Panc1 (cell line): ENCODE data around the gene SLC26A3. TPM values are rescaled to one million over a fixed set of nuclear protein-coding genes. Genes with fewer than 3 reads are reported as not detected.

ENCODE experiments used
- ATAC-seq: fragments of 200-7000 bp; cut with Tn5 transposase; 2 replicates; pipeline ENCODE4 v1.9.1; 2020; ENCODE audit warnings: mild to moderate bottlenecking, moderate library complexity
- BruUV-seq: library from RNA; stranded (reverse); fragments of 400-500 nt; replicated peaks from 2 replicates; lab custom pipeline; 2021; lab: Mats Ljungman, UMichigan
- CTCF ChIA-PET: fragments of 300-600 bp; sonication (Branson Sonifier 250); formaldehyde crosslinking; loops from one replicate; lab custom pipeline; 2022; ENCODE audit warnings: antibody characterized with exemption; lab: Charles Lee
- POLR2A ChIA-PET: fragments of 300-600 bp; sonication (Branson Sonifier 250); formaldehyde crosslinking; loops from one replicate; lab custom pipeline; 2022; ENCODE audit warnings: antibody characterized with exemption; lab: Charles Lee
- DNase-seq: peaks from one replicate; pipeline ENCODE4 v3.0.0-alpha.2; 2010; ENCODE audit warnings: low read depth, low spot score
- H3K27ac ChIP-seq: 2 replicates; pipeline ENCODE4 v1.5.1; 2011; ENCODE audit warnings: mild to moderate bottlenecking, low read length, inconsistent platforms
- H3K27me3 ChIP-seq: fragments of 200-500 bp; sonication (Bioruptor generic); 2 replicates; pipeline ENCODE4 v1.6.0; 2014; ENCODE audit warnings: low read length, inconsistent platforms; ENCODE audit not compliant: control insufficient read depth, insufficient read depth
- H3K36me3 ChIP-seq: fragments of 200-500 bp; sonication (Bioruptor generic); 2 replicates; pipeline ENCODE4 v1.5.1; 2014; ENCODE audit warnings: inconsistent platforms, mild to moderate bottlenecking, low read length, moderate library complexity; ENCODE audit not compliant: control insufficient read depth, insufficient read depth
- H3K4me1 ChIP-seq: 2 replicates; pipeline ENCODE4 v1.5.1; 2011; ENCODE audit warnings: inconsistent platforms, mild to moderate bottlenecking, low read length, moderate library complexity; ENCODE audit not compliant: control insufficient read depth, insufficient read depth
- H3K4me3 ChIP-seq, 2 experiments: 2 replicates each; pipeline ENCODE4 v1.5.1; 2011 to 2012; ENCODE audit warnings: low read depth in 2 of 2, low read length in 2 of 2, mild to moderate bottlenecking in 2 of 2, inconsistent platforms in 1 of 2, moderate library complexity in 1 of 2
- H3K9me3 ChIP-seq: fragments of 200-500 bp; sonication (Bioruptor generic); 2 replicates; pipeline ENCODE4 v1.5.1; 2014; ENCODE audit warnings: low read depth, mild to moderate bottlenecking, inconsistent platforms, low read length, moderate library complexity; ENCODE audit not compliant: control insufficient read depth, insufficient read depth
- POLR2AphosphoS5 ChIP-seq: IDR thresholded peaks from 2 replicates; pipeline ENCODE4 v1.6.1; 2012; ENCODE audit warnings: mild to moderate bottlenecking, low read depth, low read length, moderate library complexity
- REST ChIP-seq, 2 experiments: IDR thresholded peaks; 2 replicates each; pipeline ENCODE4 v1.6.1; 2011 to 2012; ENCODE audit warnings: low read depth in 2 of 2, control low read depth in 1 of 2, low read length in 1 of 2, mild to moderate bottlenecking in 1 of 2, moderate library complexity in 1 of 2; ENCODE audit not compliant: insufficient read depth in 1 of 2
- SIN3A ChIP-seq: IDR thresholded peaks from 2 replicates; pipeline ENCODE4 v1.6.1; 2012; ENCODE audit warnings: low read depth, mild to moderate bottlenecking, low read length, moderate library complexity, borderline replicate concordance; ENCODE audit not compliant: insufficient read depth
- TCF7L2 ChIP-seq: IDR thresholded peaks from 2 replicates; pipeline ENCODE4 v1.6.1; 2011; ENCODE audit warnings: mild to moderate bottlenecking, low read depth, low read length, inconsistent platforms
- in situ Hi-C: cut with HindIII; loops from 2 replicates; pipeline ENCODE4 v1.10.0; 2016; ENCODE audit warnings: low sequenced_read_pairs, low pct_unique_long_range_greater_than_20kb
- intact Hi-C: fragments of 100-400 bp; cut with micrococcal nuclease; formaldehyde crosslinking; loops from one replicate; pipeline ENCODE4 v1.10.0; 2022; ENCODE audit not compliant: unreplicated experiment
- total RNA-seq: library from RNA; stranded (reverse); gene quantifications from one replicate; pipeline ENCODE4 v1.2.1, GENCODE V29; 2021; ENCODE audit not compliant: unreplicated experiment
- TF ChIP-seq, protein P1 (sequence below): fragments of 450-650 bp; IDR thresholded peaks from 2 replicates; pipeline ENCODE4 v1.5.1; 2017; ENCODE audit warnings: mild to moderate bottlenecking

The SLC26A3 gene
- total RNA-seq, 1 experiment from 2014 or later = 0.36 TPM

GRCh38 chr7:107778283-107778682, 24.7 kb downstream of the SLC26A3 start:
- Histone ChIP-seq H3K4me1 (no peaks in the 10 kb centered on the region), H3K9me3 (no peaks in the 10 kb centered on the region), H3K36me3 (no peaks in the 10 kb centered on the region), H3K27ac (no peak overlapping the region), H3K4me3 (no peak overlapping the region), H3K27me3 (peaks cover 2% of the 10 kb centered on the region)
- no peak for DNase-seq
- TF ChIP-seq POLR2AphosphoS5 (no peak), SIN3A (no peak), REST (IDR thresholded peaks at IDR 0.05; ENCODE audit: insufficient read depth in 1 of 2, low read depth in 2 of 2, low read length in 1 of 2) (no peak), TCF7L2 (no peak)
- TF ChIP-seq, protein P1, sequence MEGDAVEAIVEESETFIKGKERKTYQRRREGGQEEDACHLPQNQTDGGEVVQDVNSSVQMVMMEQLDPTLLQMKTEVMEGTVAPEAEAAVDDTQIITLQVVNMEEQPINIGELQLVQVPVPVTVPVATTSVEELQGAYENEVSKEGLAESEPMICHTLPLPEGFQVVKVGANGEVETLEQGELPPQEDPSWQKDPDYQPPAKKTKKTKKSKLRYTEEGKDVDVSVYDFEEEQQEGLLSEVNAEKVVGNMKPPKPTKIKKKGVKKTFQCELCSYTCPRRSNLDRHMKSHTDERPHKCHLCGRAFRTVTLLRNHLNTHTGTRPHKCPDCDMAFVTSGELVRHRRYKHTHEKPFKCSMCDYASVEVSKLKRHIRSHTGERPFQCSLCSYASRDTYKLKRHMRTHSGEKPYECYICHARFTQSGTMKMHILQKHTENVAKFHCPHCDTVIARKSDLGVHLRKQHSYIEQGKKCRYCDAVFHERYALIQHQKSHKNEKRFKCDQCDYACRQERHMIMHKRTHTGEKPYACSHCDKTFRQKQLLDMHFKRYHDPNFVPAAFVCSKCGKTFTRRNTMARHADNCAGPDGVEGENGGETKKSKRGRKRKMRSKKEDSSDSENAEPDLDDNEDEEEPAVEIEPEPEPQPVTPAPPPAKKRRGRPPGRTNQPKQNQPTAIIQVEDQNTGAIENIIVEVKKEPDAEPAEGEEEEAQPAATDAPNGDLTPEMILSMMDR = no peak
- no TSS peak for BruUV-seq
- ChIA-PET CTCF (interaction anchor here (0.5 kb wide), 1 partner anchor 368 kb away, joined by 6 read pairs; no protein-coding TSS in a partner anchor), POLR2A (no interaction called here)
- no peak for ATAC-seq
- in situ Hi-C loops (no loop called here), intact Hi-C loops (no loop called here)

DNA sequence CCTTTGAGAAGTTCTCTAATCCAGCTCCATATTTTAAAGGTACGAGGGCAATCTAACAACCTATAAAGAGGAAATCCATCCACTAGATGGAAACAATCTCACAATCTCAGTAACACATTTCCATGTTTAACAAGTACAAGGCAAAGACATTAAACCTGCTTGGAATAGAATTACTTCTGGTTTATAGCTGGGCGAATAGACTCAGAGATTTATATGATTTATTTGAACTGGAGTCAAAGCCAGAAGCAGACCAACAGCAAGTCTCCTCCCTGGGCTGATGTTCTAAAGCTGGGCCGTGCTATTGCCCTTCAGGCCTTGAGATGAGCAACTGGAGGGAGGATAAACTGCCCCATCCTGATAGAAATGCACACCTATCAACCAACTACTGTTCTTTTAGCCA, 25.3 kb downstream of the SLC26A3 start:
- intact Hi-C loops = no loop called here
- no peak overlapping the region for H3K4me3 ChIP-seq
- TF ChIP-seq, protein P1 = no peak
- TF ChIP-seq POLR2AphosphoS5 (no peak), REST (IDR thresholded peaks at IDR 0.05; ENCODE audit: insufficient read depth in 1 of 2, low read depth in 2 of 2, low read length in 1 of 2) (no peak), TCF7L2 (no peak), SIN3A (no peak)
- H3K36me3 ChIP-seq = no peaks in the 10 kb centered on the region
- ChIA-PET CTCF (interaction anchor here (0.5 kb wide), 1 partner anchor 368 kb away, joined by 6 read pairs; no protein-coding TSS in a partner anchor), POLR2A (no interaction called here)
- ATAC-seq (no peak), DNase-seq (no peak)
- H3K27ac ChIP-seq = no peak overlapping the region
- no peaks in the 10 kb centered on the region for H3K9me3 ChIP-seq
- in situ Hi-C loops = no loop called here
- H3K27me3 ChIP-seq = peaks cover 2% of the 10 kb centered on the region
- H3K4me1 ChIP-seq = no peaks in the 10 kb centered on the region
- no TSS peak for BruUV-seq
